Measurements from ENCODE around the gene CFAP299. TPM values are rescaled to one million over a fixed set of nuclear protein-coding genes. Genes with fewer than 3 reads are reported as not detected.

The CFAP299 gene
- total and polyA plus RNA-seq, 2 of the 13 experiments (the other 11 are each of a cell fraction or from before 2014, with no cell fraction given) = not detected

DNA sequence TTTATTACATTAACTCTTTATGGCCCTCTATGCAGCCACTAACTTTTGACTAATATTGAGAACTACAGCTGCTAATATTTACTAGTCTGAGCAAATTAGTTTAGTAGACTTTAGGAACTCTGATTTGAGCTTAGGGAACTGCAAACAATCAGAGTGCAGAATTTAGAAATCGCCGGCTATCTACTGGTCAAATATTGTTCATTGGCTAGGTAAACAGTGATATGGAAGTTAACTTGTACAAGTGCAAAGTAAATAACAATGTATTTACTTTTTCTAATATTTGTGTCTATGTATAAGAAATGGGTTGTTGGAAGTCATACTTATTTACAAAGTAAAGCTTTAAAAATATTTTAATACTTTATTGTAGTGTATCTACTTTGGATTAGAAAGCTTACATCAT is 279.6 kb downstream of the CFAP299 start (continued):
- TF ChIP-seq, protein P1, sequence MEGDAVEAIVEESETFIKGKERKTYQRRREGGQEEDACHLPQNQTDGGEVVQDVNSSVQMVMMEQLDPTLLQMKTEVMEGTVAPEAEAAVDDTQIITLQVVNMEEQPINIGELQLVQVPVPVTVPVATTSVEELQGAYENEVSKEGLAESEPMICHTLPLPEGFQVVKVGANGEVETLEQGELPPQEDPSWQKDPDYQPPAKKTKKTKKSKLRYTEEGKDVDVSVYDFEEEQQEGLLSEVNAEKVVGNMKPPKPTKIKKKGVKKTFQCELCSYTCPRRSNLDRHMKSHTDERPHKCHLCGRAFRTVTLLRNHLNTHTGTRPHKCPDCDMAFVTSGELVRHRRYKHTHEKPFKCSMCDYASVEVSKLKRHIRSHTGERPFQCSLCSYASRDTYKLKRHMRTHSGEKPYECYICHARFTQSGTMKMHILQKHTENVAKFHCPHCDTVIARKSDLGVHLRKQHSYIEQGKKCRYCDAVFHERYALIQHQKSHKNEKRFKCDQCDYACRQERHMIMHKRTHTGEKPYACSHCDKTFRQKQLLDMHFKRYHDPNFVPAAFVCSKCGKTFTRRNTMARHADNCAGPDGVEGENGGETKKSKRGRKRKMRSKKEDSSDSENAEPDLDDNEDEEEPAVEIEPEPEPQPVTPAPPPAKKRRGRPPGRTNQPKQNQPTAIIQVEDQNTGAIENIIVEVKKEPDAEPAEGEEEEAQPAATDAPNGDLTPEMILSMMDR (CRISPR knock-in tag; IDR thresholded peaks at IDR 0.05) = no peak
- TF ChIP-seq SIX4 (CRISPR knock-in tag; IDR thresholded peaks at IDR 0.05) (no peak), ZBTB25 (CRISPR knock-in tag; IDR thresholded peaks at IDR 0.05) (no peak), RFXAP (CRISPR knock-in tag; IDR thresholded peaks at IDR 0.05; ENCODE audit: borderline replicate concordance) (no peak), ZBTB26 (CRISPR knock-in tag; IDR thresholded peaks at IDR 0.05; ENCODE audit: borderline replicate concordance) (no peak), THYN1 (CRISPR knock-in tag; IDR thresholded peaks at IDR 0.05; ENCODE audit: borderline replicate concordance, low read depth) (no peak), MED8 (CRISPR knock-in tag; IDR thresholded peaks at IDR 0.05; ENCODE audit: insufficient replicate concordance) (no peak), ZNF670 (CRISPR knock-in tag; IDR thresholded peaks at IDR 0.05; ENCODE audit: borderline replicate concordance) (no peak), ZNF207 (IDR thresholded peaks at IDR 0.05; ENCODE audit: borderline replicate concordance) (no peak), DPF2 (CRISPR knock-in tag; IDR thresholded peaks at IDR 0.05; ENCODE audit: borderline replicate concordance, low read depth) (no peak), ASH2L (IDR thresholded peaks at IDR 0.05; ENCODE audit: insufficient read length, low read depth, low read length) (no peak), KAT7 (CRISPR knock-in tag; IDR thresholded peaks at IDR 0.05; ENCODE audit: borderline replicate concordance) (no peak), FOXJ3 (CRISPR knock-in tag; IDR thresholded peaks at IDR 0.05; ENCODE audit: borderline replicate concordance) (peak; percentile 41; the same call in 1 of the 2 replicates), DBP (CRISPR knock-in tag; IDR thresholded peaks at IDR 0.05; ENCODE audit: not compliant biosample characterization) (no peak), TBX2 (CRISPR knock-in tag; IDR thresholded peaks at IDR 0.05; ENCODE audit: borderline replicate concordance) (no peak), ZNF660 (CRISPR knock-in tag; IDR thresholded peaks at IDR 0.05; ENCODE audit: borderline replicate concordance, low read depth) (no peak), HNRNPLL (IDR thresholded peaks at IDR 0.05; ENCODE audit: low read depth, low read length, poor library complexity, severe bottlenecking) (no peak), CBX5 (CRISPR knock-in tag; IDR thresholded peaks at IDR 0.05; ENCODE audit: borderline replicate concordance) (no peak), ZNF724P (CRISPR knock-in tag; IDR thresholded peaks at IDR 0.05; ENCODE audit: borderline replicate concordance) (no peak), PCBP1 (IDR thresholded peaks at IDR 0.05; ENCODE audit: borderline replicate concordance, low read depth, low read length) (no peak)
- TF ChIP-seq, protein P2, sequence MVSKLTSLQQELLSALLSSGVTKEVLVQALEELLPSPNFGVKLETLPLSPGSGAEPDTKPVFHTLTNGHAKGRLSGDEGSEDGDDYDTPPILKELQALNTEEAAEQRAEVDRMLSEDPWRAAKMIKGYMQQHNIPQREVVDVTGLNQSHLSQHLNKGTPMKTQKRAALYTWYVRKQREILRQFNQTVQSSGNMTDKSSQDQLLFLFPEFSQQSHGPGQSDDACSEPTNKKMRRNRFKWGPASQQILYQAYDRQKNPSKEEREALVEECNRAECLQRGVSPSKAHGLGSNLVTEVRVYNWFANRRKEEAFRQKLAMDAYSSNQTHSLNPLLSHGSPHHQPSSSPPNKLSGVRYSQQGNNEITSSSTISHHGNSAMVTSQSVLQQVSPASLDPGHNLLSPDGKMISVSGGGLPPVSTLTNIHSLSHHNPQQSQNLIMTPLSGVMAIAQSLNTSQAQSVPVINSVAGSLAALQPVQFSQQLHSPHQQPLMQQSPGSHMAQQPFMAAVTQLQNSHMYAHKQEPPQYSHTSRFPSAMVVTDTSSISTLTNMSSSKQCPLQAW (CRISPR knock-in tag; IDR thresholded peaks at IDR 0.05) = no peak
- TF ChIP-seq, protein P3, sequence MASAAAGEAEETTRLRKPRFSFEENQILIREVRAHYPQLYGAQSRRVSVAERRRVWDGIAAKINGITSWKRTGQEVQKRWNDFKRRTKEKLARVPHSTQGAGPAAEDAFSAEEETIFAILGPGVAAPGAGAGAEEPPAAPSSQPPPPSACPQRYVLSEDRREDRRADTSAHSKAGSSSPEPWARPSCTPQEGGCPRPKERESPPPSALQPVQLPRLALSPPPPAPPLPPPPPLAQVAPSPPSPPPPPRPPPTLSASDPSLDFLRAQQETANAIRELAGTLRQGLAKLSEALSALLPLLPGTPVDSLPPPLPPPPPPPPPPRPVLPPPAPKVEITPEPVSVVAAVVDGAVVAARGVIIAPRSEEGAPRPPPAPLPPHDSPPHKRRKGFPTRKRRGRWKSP (CRISPR knock-in tag; IDR thresholded peaks at IDR 0.05) = no peak

Data from HepG2 (cell line).